Ascending aorta (tissue), 2 donors: ENCODE measurements around the gene LGALS12. TPM values are rescaled to one million over a fixed set of nuclear protein-coding genes. Genes with fewer than 3 reads are reported as not detected.
A peak's percentile ranks its signal among the peaks of the same experiment; 100 is the strongest.
"Not testable (repeated sequence)": the region's sequence is repeated elsewhere in the genome, so short reads cannot be mapped to it uniquely, and the experiment has no call there.

ENCODE experiments used
- DNase-seq, 2 donors: peaks; one replicate each; pipeline ENCODE4 v3.0.0-alpha.2; 2019; ENCODE audit warnings: low spot score in 2 of 2
- H3K27ac ChIP-seq, 2 donors: fragments of 200-600 bp; sonication (generic); one replicate each; pipeline ENCODE4 v1.5.1; 2016 to 2017; ENCODE audit warnings: mild to moderate bottlenecking in 1 of 2
- H3K27me3 ChIP-seq: fragments of 200-600 bp; sonication (generic); one replicate; pipeline ENCODE4 v1.5.1; 2017
- H3K36me3 ChIP-seq, 2 donors: fragments of 200-600 bp; sonication (generic); one replicate each; pipeline ENCODE4 v1.5.1; 2016
- H3K4me1 ChIP-seq, 2 donors: fragments of 200-600 bp; sonication (generic); one replicate each; pipeline ENCODE4 v1.5.1; 2016 to 2017; ENCODE audit warnings: mild to moderate bottlenecking in 1 of 2
- H3K4me3 ChIP-seq, 2 donors: fragments of 200-600 bp; sonication (generic); one replicate each; pipeline ENCODE4 v1.5.1; 2016 to 2017; ENCODE audit warnings: mild to moderate bottlenecking in 1 of 2
- H3K9me3 ChIP-seq, 2 donors: fragments of 200-600 bp; sonication (generic); one replicate each; pipeline ENCODE4 v1.5.1; 2016
- CTCF ChIP-seq, 3 experiments: fragments of 200-600 bp in 2 of 3; fragments of 450-650 bp in 1 of 3; sonication (generic) in 2 of 3; IDR thresholded peaks; one replicate each; pipeline ENCODE4 v1.5.1; 2016 to 2019; ENCODE audit warnings: antibody characterized with exemption in 3 of 3, mild to moderate bottlenecking in 1 of 3, moderate library complexity in 1 of 3
- intact Hi-C: fragments of 100-400 bp; cut with DNase I; formaldehyde crosslinking; loops from one replicate; pipeline ENCODE4 v1.15.1; 2023
- total RNA-seq: library from RNA; depleted of rRNA; stranded (reverse); fragments of >200 nt; gene quantifications from one replicate; pipeline ENCODE4 v1.1.0, GENCODE V29; 2016

LGALS12 gene
- total RNA-seq, 1 donor from 2014 or later: not detected

DNA sequence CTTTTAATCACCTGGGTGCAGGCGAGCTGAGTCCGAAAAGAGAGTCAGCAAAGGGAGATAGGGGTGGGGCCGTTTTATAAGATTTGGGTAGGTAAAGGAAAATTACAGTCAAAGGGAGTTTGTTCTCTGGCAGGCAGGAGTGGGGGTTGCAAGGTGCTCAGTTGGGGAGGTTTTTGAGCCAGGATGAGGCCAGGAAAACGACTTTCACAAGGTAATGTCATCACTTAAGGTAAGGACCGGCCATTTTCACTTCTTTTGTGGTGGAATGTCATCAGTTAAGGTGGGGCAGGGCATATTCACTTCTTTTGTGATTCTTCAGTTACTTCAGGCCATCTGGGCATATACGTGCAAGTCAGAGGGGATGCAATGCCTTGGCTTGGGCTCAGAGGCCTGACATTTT, 23.5 kb downstream of the LGALS12 start:
- H3K4me1 ChIP-seq, DNase-seq, H3K27ac ChIP-seq, H3K36me3 ChIP-seq, H3K4me3 ChIP-seq, intact Hi-C loops, H3K9me3 ChIP-seq, H3K27me3 ChIP-seq: not testable (repeated sequence)

GRCh38 chr11:63530021-63530420, 24.1 kb downstream of the LGALS12 start:
- peaks cover 0 to 6% of the 10 kb centered on the region in 2 donors for H3K4me1 ChIP-seq
- no peaks in the 10 kb centered on the region for H3K9me3 ChIP-seq
- intact Hi-C loops: no loop called here
- DNase-seq: no peak
- H3K4me3 ChIP-seq: no peak overlapping the region
- H3K27me3 ChIP-seq: no peaks in the 10 kb centered on the region
- no peak overlapping the region for H3K27ac ChIP-seq
- TF ChIP-seq CTCF (IDR thresholded peaks at IDR 0.05): no peak
- no peaks in the 10 kb centered on the region for H3K36me3 ChIP-seq

- Histone ChIP-seq H3K27ac (peak overlapping the region; percentile 30 to 38), H3K4me1 (peaks cover 0 to 11% of the 10 kb centered on the region in 2 donors)
- H3K9me3 ChIP-seq, H3K36me3 ChIP-seq, intact Hi-C loops, H3K4me3 ChIP-seq, H3K27me3 ChIP-seq: not testable (repeated sequence)
- DNase-seq: peak in 1 of 2 donors; percentile 73
Observed at GRCh38 chr11:63531074-63531792, 25.3 kb downstream of the LGALS12 start.

DNA sequence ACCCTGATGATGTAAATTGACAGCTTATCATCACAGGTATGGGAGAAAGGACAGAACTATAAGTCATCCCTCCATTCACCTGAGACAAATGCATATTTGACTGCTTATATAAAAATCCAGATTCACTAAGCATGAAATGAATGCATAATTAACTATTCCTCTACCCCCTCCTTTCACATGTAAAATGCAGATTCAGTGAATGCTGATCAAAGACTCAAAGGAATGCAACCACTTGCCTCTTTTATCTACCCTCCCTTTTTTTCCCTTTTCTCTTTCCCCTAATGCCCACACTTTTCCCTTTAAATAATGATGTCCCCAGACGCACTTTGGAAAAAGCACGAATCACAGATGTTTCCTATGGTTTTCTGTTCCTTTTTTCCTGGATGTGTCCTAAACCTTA, 26.2 kb downstream of the LGALS12 start:
- TF ChIP-seq CTCF (IDR thresholded peaks at IDR 0.05): no peak
- Histone ChIP-seq H3K4me3 (no peak overlapping the region), H3K4me1 (peaks cover 0 to 13% of the 10 kb centered on the region in 2 donors), H3K27ac (peak overlapping the region in 1 of 2 donors; percentile 37), H3K9me3 (no peaks in the 10 kb centered on the region), H3K27me3 (no peaks in the 10 kb centered on the region), H3K36me3 (no peaks in the 10 kb centered on the region)
- intact Hi-C loops: no loop called here
- DNase-seq: no peak

DNA sequence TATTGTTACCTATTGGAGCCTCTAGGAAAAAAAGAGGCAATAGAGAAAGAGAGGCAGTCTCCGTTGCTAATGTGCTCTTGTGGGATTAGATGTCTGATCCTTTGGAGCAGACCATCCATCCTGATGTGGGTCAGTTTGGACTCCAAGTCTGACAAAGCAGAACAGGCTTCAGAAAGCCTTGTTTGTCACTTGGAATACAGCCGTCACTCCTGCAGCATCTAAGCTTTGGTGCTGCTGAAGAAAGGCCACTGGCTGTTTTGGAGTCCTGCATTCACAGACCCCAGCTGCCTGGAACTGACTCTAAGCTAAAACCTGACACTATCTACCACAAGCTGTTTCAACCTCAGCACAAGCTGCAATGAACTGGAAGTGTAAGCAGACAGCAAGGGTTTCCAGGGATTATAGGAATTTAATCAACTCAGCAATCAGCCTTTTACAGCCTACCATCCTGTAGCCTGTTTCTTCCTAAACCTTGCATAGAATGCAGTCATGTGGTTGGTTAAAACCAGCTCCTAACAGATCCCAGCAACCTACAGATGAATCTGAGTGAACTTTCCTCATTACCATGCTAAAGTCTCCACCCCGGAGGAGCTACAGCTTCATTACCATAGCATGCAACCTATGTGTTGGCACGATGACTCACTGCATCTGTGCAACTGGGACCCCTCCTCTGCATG, 27.1 kb downstream of the LGALS12 start:
- H3K27ac ChIP-seq: no peak overlapping the region
- TF ChIP-seq CTCF (IDR thresholded peaks at IDR 0.05): no peak
- H3K9me3 ChIP-seq: no peaks in the 10 kb centered on the region
- peaks cover 3 to 18% of the 10 kb centered on the region in 2 donors for H3K4me1 ChIP-seq
- intact Hi-C loops: no loop called here
- DNase-seq: no peak
- no peaks in the 10 kb centered on the region for H3K36me3 ChIP-seq
- H3K27me3 ChIP-seq: no peaks in the 10 kb centered on the region
- no peak overlapping the region for H3K4me3 ChIP-seq

- Histone ChIP-seq H3K27me3 (no peaks in the 10 kb centered on the region), H3K4me3 (no peak overlapping the region), H3K9me3 (no peaks in the 10 kb centered on the region), H3K4me1 (peaks cover 7 to 21% of the 10 kb centered on the region in 2 donors), H3K27ac (no peak overlapping the region), H3K36me3 (no peaks in the 10 kb centered on the region)
- TF ChIP-seq CTCF (IDR thresholded peaks at IDR 0.05): no peak
- no peak for DNase-seq
- intact Hi-C loops: no loop called here
Observed at GRCh38 chr11:63534076-63534475, 28.2 kb downstream of the LGALS12 start.
